DND-41 (cell line): Measurements from ENCODE around the gene FRS3.
"Not testable (repeated sequence)": the region's sequence is repeated elsewhere in the genome, so short reads cannot be mapped to it uniquely, and the experiment has no call there.

Source experiments
- ATAC-seq: fragments of 200-7000 bp; cut with Tn5 transposase; 3 replicates; pipeline ENCODE4 v1.9.1; 2021; ENCODE audit warnings: low read depth; ENCODE audit not compliant: insufficient read depth
- DNase-seq: peaks from one replicate; pipeline ENCODE4 v3.0.0-alpha.2; 2020
- H2AFZ ChIP-seq: 2 replicates; pipeline ENCODE4 v1.6.0; 2012; ENCODE audit warnings: low read depth, low read length
- H3K27ac ChIP-seq: 2 replicates; pipeline ENCODE4 v1.5.1; 2012; ENCODE audit warnings: low read length, inconsistent platforms
- H3K27me3 ChIP-seq: fragments of 200-600 bp; sonication (generic); 2 replicates; pipeline ENCODE4 v1.6.0; 2012; ENCODE audit warnings: low read length, mild to moderate bottlenecking, inconsistent platforms; ENCODE audit not compliant: insufficient read depth, poor library complexity
- H3K36me3 ChIP-seq: 2 replicates; pipeline ENCODE4 v1.5.1; 2012; ENCODE audit warnings: low read length, inconsistent platforms; ENCODE audit not compliant: insufficient read depth
- H3K4me1 ChIP-seq: 2 replicates; pipeline ENCODE4 v1.5.1; 2012; ENCODE audit warnings: mild to moderate bottlenecking, low read length; ENCODE audit not compliant: insufficient read depth
- H3K4me2 ChIP-seq: 2 replicates; pipeline ENCODE4 v1.6.0; 2012; ENCODE audit warnings: mild to moderate bottlenecking, moderate library complexity, low read length, inconsistent platforms; ENCODE audit not compliant: insufficient read depth
- H3K4me3 ChIP-seq, 2 experiments: fragments of 200-600 bp in 1 of 2; shearing (Covaris generic) in 1 of 2; 2 replicates each; pipeline ENCODE4 v1.5.1; 2012 to 2016; ENCODE audit warnings: inconsistent platforms in 2 of 2, low read length in 2 of 2, mild to moderate bottlenecking in 2 of 2, low read depth in 1 of 2, moderate library complexity in 1 of 2
- H3K79me2 ChIP-seq: 2 replicates; pipeline ENCODE4 v1.6.0; 2012; ENCODE audit warnings: low read length, inconsistent platforms; ENCODE audit not compliant: insufficient read depth
- H3K9ac ChIP-seq: 2 replicates; pipeline ENCODE4 v1.6.0; 2012; ENCODE audit warnings: low read depth, mild to moderate bottlenecking, inconsistent platforms, low read length, moderate library complexity
- H3K9me3 ChIP-seq: 2 replicates; pipeline ENCODE4 v1.5.1; 2012; ENCODE audit warnings: low read length, moderate library complexity, mild to moderate bottlenecking, inconsistent platforms; ENCODE audit not compliant: insufficient read depth, severe bottlenecking
- H4K20me1 ChIP-seq: 2 replicates; pipeline ENCODE4 v1.6.0; 2012; ENCODE audit warnings: low read length; ENCODE audit not compliant: insufficient read depth
- CTCF ChIP-seq: IDR thresholded peaks from 2 replicates; pipeline ENCODE4 v1.5.1; 2012; ENCODE audit warnings: borderline replicate concordance, low read length, moderate library complexity, mild to moderate bottlenecking; ENCODE audit not compliant: poor library complexity, severe bottlenecking; ENCODE audit errors: extremely low read depth
- EZH2 ChIP-seq: IDR thresholded peaks from 3 replicates; pipeline ENCODE4 v1.6.1; 2012; ENCODE audit warnings: borderline replicate concordance, low read depth, mild to moderate bottlenecking, moderate library complexity, low read length, inconsistent platforms; ENCODE audit not compliant: severe bottlenecking

FRS3 gene

GRCh38 chr6:41768545-41769308 is 11.0 kb downstream of the FRS3 start:
- no peaks in the 10 kb centered on the region for H4K20me1 ChIP-seq
- no peaks in the 10 kb centered on the region for H3K4me1 ChIP-seq
- DNase-seq (no peak), ATAC-seq (no peak; the same call in 2 of the 3 replicates)
- H3K27ac ChIP-seq = no peak overlapping the region
- H3K79me2 ChIP-seq = no peaks in the 10 kb centered on the region
- H3K4me3 ChIP-seq = no peak overlapping the region
- no peak overlapping the region for H3K4me2 ChIP-seq
- no peaks in the 10 kb centered on the region for H3K9me3 ChIP-seq
- no peaks in the 10 kb centered on the region for H3K27me3 ChIP-seq
- H2AFZ ChIP-seq = no peak overlapping the region
- no peak for TF ChIP-seq EZH2
- no peak for TF ChIP-seq CTCF
- H3K36me3 ChIP-seq = peaks cover 25% of the 10 kb centered on the region
- H3K9ac ChIP-seq = no peak overlapping the region

DNA sequence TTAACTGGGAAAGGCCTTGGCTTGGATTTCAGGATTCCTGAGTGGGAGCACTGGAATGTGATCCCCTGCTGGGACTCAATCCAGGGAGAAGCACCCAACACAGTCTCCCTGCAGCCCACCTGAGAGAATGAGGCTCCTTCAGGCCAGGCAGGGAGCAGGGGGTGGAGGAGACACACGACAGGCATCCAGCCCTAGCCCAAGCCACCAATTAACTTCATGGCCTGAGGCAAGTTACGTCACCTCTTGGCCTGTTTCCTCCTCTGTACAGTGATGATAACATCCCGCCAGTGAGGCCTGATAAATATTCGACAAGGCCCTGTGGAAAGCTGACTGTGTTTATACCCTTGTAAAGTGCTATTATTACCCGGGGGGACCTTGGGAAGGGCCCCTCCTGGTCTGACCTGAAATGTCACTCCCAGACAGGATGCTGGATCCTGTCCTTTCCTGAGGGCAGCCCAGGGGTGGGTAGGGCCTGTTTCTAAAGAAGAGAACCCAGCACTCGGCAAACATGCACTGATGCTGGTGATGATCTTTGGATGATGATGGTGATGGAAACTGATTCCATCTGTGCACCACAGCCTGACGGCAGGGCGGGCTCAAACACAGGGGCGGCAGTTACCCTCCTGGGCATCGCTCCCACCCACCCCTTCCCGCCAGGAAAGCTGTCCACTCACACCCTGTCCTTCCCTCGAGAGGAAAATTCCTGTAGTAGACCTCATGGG is 12.4 kb downstream of the FRS3 start:
- no peak overlapping the region for H3K4me2 ChIP-seq
- no peaks in the 10 kb centered on the region for H3K4me1 ChIP-seq
- no peaks in the 10 kb centered on the region for H3K9me3 ChIP-seq
- no peaks in the 10 kb centered on the region for H4K20me1 ChIP-seq
- no peak overlapping the region for H3K9ac ChIP-seq
- no peak for DNase-seq
- TF ChIP-seq CTCF = no peak
- no peak for TF ChIP-seq EZH2
- no peak overlapping the region for H2AFZ ChIP-seq
- no peak overlapping the region for H3K4me3 ChIP-seq
- H3K27ac ChIP-seq = no peak overlapping the region
- peaks cover 19% of the 10 kb centered on the region for H3K36me3 ChIP-seq
- no peaks in the 10 kb centered on the region for H3K79me2 ChIP-seq
- no peak for ATAC-seq
- H3K27me3 ChIP-seq = no peaks in the 10 kb centered on the region

GRCh38 chr6:41766043-41766664 is 13.5 kb downstream of the FRS3 start:
- not testable (repeated sequence) for H3K4me3 ChIP-seq, ATAC-seq, H4K20me1 ChIP-seq, H3K9me3 ChIP-seq, H3K27me3 ChIP-seq, H2AFZ ChIP-seq, H3K27ac ChIP-seq, H3K4me1 ChIP-seq, H3K36me3 ChIP-seq, H3K9ac ChIP-seq, H3K4me2 ChIP-seq, H3K79me2 ChIP-seq, DNase-seq

DNA sequence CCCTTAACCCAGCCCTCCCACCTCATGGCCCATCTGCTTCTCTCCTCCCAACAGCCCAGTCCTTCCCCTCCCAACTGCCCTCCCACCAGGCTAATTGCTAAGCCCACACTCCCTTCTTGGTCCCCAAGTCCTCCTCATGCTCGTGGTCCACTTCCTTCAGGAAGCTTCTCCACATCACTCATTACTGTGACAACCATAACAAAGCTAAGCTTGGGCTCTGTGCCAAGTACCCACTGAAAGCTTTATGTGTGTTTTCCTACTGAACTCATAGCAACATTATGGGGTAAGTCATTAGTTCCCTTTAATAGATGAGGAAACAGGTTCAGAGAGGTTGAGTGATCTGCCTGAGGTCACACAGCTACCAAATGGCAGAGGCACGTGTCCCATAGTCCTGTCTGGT is 16.2 kb downstream of the FRS3 start:
- H3K27ac ChIP-seq = no peak overlapping the region
- no peaks in the 10 kb centered on the region for H3K9me3 ChIP-seq
- H3K36me3 ChIP-seq = no peaks in the 10 kb centered on the region
- H3K27me3 ChIP-seq = no peaks in the 10 kb centered on the region
- H3K4me1 ChIP-seq = no peaks in the 10 kb centered on the region
- no peaks in the 10 kb centered on the region for H3K79me2 ChIP-seq
- H3K4me2 ChIP-seq = no peak overlapping the region
- H3K4me3 ChIP-seq = no peak overlapping the region
- TF ChIP-seq EZH2 (no peak), CTCF (no peak)
- H3K9ac ChIP-seq = no peak overlapping the region
- no peak overlapping the region for H2AFZ ChIP-seq
- ATAC-seq (no peak), DNase-seq (no peak)
- H4K20me1 ChIP-seq = no peaks in the 10 kb centered on the region
